Neural crest cell (in vitro differentiated cells): ENCODE results near the gene CCDC171. TPM values are rescaled to one million over a fixed set of nuclear protein-coding genes. Genes with fewer than 3 reads are reported as not detected.
"Not testable (repeated sequence)": the region's sequence is repeated elsewhere in the genome, so short reads cannot be mapped to it uniquely, and the experiment has no call there.

ENCODE experiments used
- DNase-seq: peaks from one replicate; pipeline ENCODE4 v3.0.0; 2021; ENCODE audit warnings: low read depth, mixed read lengths, low spot score
- H3K27ac Mint-ChIP-seq: one replicate; pipeline ENCODE4 v1.8.0; 2021; ENCODE audit warnings: mild to moderate bottlenecking, mixed read lengths; ENCODE audit not compliant: unreplicated experiment
- H3K27me3 Mint-ChIP-seq: 2 replicates; pipeline ENCODE4 v1.8.0; 2021; ENCODE audit warnings: low read depth, mild to moderate bottlenecking, mixed read lengths
- H3K36me3 Mint-ChIP-seq: 2 replicates; pipeline ENCODE4 v1.8.0; 2021; ENCODE audit warnings: low read depth, mild to moderate bottlenecking, mixed read lengths
- H3K4me1 Mint-ChIP-seq: 2 replicates; pipeline ENCODE4 v1.8.0; 2021; ENCODE audit warnings: mixed read lengths
- H3K4me3 Mint-ChIP-seq: one replicate; pipeline ENCODE4 v1.8.0; 2021; ENCODE audit warnings: mild to moderate bottlenecking, mixed read lengths
- H3K9me3 Mint-ChIP-seq: 2 replicates; pipeline ENCODE4 v1.8.0; 2021; ENCODE audit warnings: mixed read lengths
- CTCF ChIP-seq: fragments of 200-600 bp; sonication (generic); conservative IDR thresholded peaks from 2 replicates; pipeline ENCODE4 v1.5.0; 2021; ENCODE audit warnings: antibody characterized with exemption, mild to moderate bottlenecking
- total RNA-seq: library from RNA; stranded (reverse); gene quantifications from 2 replicates; pipeline ENCODE4 v1.2.1, GENCODE V29; 2021

The CCDC171 gene
- total RNA-seq, 1 donor from 2014 or later = 6.1 TPM

GRCh38 chr9:15592317-15592716 lies 39.5 kb downstream of the CCDC171 start:
- TF ChIP-seq CTCF = no peak
- H3K4me1 Mint-ChIP-seq = peaks cover 10% of the 10 kb centered on the region
- H3K9me3 Mint-ChIP-seq = no peaks in the 10 kb centered on the region
- peaks cover 6% of the 10 kb centered on the region for H3K36me3 Mint-ChIP-seq
- peak overlapping the region; percentile 97 for H3K27ac Mint-ChIP-seq
- H3K27me3 Mint-ChIP-seq = no peaks in the 10 kb centered on the region
- H3K4me3 Mint-ChIP-seq = no peak overlapping the region
- no peak for DNase-seq

GRCh38 chr9:15592940-15593339 lies 40.1 kb downstream of the CCDC171 start:
- H3K9me3 Mint-ChIP-seq, H3K27ac Mint-ChIP-seq, H3K4me3 Mint-ChIP-seq, H3K36me3 Mint-ChIP-seq, DNase-seq, H3K27me3 Mint-ChIP-seq: not testable (repeated sequence)
- H3K4me1 Mint-ChIP-seq = peaks cover 10% of the 10 kb centered on the region

GRCh38 chr9:15600666-15601330 lies 48.0 kb downstream of the CCDC171 start:
- H3K36me3 Mint-ChIP-seq = peaks cover 35% of the 10 kb centered on the region
- not testable (repeated sequence) for H3K27ac Mint-ChIP-seq, H3K27me3 Mint-ChIP-seq, H3K9me3 Mint-ChIP-seq, DNase-seq, H3K4me1 Mint-ChIP-seq, H3K4me3 Mint-ChIP-seq

GRCh38 chr9:15606643-15607472 lies 54.0 kb downstream of the CCDC171 start:
- Mint-ChIP-seq H3K4me1 (no peaks in the 10 kb centered on the region), H3K9me3 (no peaks in the 10 kb centered on the region), H3K36me3 (peaks cover 2% of the 10 kb centered on the region), H3K4me3 (no peak overlapping the region), H3K27ac (no peak overlapping the region), H3K27me3 (no peaks in the 10 kb centered on the region)
- DNase-seq = peak; percentile 11
- peak; percentile 83 for TF ChIP-seq CTCF

DNA sequence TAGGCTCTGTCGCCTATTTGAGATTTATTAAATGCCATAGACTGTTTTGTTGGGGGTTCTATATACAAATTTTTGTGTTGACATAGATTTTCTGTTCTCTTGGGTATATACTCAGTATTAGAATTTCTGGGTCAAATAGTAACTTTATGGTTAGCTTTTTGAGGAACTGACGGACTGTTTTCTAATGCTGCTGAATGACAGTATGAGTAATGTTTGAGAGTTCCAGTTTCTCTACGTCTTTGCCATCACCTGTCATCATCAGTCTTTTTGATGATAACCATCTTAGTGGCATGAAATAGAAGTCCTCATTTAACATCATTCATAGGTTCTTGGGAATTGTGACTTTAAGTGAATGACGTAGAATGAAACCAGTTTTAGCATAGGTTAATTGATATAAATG lies 60.1 kb downstream of the CCDC171 start:
- TF ChIP-seq CTCF = no peak
- peaks cover 6% of the 10 kb centered on the region for H3K36me3 Mint-ChIP-seq
- no peaks in the 10 kb centered on the region for H3K4me1 Mint-ChIP-seq
- DNase-seq = no peak
- no peaks in the 10 kb centered on the region for H3K27me3 Mint-ChIP-seq
- no peaks in the 10 kb centered on the region for H3K9me3 Mint-ChIP-seq
- no peak overlapping the region for H3K27ac Mint-ChIP-seq
- H3K4me3 Mint-ChIP-seq = no peak overlapping the region

GRCh38 chr9:15617782-15618181 lies 64.9 kb downstream of the CCDC171 start:
- Mint-ChIP-seq H3K27me3 (no peaks in the 10 kb centered on the region), H3K4me1 (peaks cover 11% of the 10 kb centered on the region), H3K27ac (no peak overlapping the region), H3K9me3 (no peaks in the 10 kb centered on the region), H3K4me3 (no peak overlapping the region), H3K36me3 (peaks cover 9% of the 10 kb centered on the region)
- no peak for TF ChIP-seq CTCF
- DNase-seq = no peak
